Activated CD4-positive, alpha-beta T cell treated with anti-CD3 and anti-CD28 coated beads for 4 hours (primary cell): ENCODE data around the gene MCUR1.
"Not testable (repeated sequence)": the region's sequence is repeated elsewhere in the genome, so short reads cannot be mapped to it uniquely, and the experiment has no call there.

Experiments
- DNase-seq, 2 donors: peaks; one replicate each; pipeline ENCODE4 v3.0.0-alpha.2; 2020

MCUR1 gene

DNA sequence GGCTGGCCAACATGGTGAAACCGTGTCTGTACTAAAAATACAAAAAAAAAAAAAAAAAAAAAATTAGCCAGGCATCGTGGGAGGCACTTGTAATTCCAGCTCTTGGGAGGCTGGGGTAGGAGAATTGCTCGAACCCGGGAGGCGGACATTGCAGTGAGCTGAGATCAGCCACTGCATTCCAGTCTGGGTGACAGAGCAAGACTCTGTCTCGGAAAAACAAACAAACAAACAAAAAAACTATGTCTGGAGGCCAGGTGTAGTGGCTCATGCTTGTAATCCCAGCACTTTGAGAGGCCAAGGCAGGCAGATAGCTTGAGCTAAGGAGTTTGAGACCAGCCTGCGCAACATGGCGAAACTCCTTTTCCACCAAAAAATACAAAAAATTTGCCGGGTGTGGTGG is 38.9 kb downstream of the MCUR1 start:
- DNase-seq: not testable (repeated sequence)

DNA sequence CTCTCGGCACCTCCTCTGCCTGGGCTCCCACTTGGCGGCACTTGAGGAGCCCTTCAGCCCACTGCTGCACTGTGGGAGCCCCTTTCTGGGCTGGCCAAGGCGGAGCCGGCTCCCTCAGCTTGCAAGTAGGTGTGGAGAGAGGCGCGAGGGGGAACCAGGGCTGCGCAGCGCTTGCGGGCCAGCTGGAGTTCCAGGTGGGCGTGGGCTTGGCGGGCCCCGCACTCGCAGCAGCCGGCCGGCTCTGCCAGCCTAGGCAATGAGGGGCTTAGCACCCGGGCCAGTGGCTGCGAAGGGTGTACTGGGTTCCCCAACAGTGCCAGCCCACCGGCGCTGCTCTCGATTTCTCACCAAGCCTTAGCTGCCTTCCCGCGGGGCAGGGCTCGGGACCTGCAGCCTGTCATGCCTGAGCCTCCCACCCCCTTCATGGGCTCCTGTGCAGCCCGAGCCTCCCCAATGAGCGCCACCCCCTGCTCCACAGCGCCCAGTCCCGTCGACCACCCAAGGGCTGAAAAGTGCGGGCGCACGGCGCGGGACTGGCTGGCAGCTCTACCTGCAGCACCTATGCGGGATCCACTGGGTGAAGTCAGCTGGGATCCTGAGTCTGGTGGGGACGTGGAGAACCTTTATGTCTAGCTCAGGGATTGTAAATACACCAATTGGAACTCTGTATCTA is 41.9 kb downstream of the MCUR1 start:
- not testable (repeated sequence) for DNase-seq

DNA sequence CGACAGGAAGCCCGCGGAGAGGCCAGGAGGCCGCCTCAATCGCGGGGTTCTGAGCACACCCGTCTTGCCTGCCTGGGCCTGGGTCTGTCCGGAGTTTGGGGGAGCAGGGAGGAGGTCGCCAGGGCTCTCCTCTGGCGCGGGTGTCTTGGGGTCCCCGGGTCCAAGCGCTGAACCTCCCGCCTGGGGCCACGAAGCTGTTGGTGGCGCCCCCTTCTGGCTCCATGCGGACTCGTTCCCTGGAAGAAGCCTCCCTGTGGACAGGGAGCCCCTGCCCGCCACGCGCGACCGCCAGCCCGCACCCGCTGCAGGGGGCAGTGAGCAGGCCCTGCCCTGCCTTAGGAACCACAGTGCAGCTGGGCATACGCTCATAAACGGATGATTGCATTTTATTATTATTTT is 44.7 kb downstream of the MCUR1 start:
- DNase-seq: no peak

DNA sequence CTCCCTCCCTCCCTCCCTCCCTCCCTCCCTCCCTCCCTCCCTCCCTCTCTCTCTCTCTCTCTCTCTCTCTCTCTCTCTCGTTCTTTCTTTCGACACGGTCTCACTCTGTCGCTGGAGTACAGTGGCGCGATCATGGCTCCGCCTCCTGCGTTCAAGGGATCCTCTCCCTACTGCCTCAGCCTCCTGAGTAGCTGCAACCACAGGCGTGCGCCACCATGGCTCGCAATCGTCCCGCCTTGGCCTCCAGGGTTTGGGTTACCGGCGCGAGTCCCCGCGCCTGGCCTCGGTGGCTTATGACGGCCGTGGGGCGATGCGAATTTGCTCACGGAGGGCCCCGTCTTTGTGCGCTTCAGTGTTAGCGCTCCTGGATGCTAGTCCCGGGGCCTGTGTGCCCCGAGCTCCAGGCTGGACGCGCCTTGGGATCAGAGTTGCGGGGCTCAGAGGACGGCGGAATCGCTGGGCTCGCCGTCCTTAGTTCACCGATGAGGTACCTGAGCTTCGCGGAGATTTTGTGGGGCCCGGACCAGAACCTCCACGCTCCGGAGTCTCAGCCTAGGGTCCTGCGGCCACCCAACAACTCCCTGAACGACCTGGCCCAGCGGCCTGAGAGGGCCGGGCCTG is 45.2 kb downstream of the MCUR1 start:
- no peak for DNase-seq

DNA sequence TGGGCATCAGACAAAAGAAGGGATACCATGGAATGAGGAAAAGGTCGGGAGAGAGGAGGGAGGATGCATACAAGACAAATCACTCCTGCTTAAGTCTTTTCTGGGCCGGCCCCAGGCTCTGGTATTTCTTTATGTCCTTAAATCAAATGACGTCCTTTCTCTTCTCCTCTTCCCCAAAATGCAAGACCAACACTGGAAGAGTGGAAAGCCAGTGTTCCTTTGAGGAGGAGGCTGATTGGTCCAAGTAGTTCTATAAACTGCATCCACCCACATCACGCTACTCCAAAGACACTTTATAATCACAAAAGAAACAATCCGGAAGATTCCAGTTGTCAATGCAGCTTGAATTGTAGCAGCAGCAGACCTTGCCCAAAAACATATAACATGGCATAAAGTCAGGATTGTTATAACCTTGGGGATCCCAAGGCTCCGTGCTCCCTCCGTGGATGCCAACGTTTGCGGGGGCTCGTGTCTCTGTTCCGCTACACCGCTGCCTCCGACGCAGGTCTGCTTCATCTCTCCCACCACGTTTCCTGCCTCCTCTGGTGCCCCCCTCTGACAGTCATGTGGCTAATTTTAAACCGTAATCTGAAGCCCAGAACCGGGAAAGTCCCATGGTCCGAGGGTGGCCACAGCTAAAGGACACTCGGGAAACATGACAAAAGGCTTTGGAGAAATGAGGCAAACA is 47.1 kb downstream of the MCUR1 start:
- peak; percentile 47 to 48 for DNase-seq

DNA sequence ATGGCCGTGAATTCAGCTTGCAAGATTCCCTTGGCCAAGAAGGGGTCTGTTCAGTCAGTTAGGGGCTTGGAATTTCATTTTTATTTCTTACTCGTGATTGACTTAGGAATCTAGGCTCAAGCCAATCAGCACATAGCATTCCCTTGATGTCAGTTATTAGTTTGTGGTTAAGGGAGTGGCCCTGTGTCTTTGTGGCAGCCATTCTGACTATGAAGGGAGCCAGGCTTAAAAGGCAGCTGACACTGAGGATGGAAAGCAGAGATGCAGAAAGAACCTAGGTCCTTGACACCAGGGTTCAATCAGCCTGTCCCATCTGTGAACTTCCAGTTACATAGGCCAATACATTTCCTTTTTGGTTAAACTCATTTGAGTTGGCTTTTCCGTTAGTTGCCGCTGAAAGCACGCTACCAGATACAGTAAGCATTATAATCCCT is 48.1 kb downstream of the MCUR1 start:
- DNase-seq: no peak

DNA sequence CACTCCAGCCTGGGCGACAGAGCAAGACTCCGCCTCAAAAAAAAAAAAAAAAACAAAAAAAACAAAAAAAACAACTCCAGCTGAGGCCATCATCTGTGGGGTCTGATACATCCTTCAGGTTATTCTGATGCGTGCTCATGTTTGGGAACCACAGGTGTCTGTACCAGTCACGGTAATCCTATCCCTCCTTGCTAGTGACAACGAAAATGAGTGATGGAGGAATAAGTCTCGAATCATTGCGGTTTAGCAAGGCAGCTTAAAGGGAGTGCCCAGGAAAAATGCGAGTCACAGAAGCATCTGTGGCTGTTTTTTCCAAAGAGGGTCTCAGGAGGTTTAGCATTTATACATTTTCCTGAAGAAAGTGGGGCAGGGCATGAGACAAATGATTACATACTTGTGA is 48.8 kb downstream of the MCUR1 start:
- DNase-seq: no peak

DNA sequence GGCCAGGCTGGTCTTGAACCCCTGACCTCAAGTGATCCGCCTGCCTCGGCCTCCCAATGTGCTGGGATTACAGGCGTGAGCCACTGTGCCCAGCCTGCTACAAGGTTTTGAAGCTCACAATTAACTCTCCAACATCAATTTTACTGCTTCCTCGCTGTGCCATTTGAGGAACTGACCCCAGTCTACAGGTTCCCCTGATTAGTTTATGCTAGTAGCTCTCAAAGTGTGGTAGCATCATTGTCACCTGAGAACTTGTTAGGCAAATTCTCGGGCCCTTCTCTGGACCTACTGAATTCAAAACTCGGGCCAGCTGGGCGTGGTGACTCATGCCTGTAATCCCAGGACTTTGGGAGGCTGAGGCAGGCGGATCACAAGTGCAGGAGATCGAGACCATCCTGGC is 49.4 kb downstream of the MCUR1 start:
- no peak for DNase-seq

DNA sequence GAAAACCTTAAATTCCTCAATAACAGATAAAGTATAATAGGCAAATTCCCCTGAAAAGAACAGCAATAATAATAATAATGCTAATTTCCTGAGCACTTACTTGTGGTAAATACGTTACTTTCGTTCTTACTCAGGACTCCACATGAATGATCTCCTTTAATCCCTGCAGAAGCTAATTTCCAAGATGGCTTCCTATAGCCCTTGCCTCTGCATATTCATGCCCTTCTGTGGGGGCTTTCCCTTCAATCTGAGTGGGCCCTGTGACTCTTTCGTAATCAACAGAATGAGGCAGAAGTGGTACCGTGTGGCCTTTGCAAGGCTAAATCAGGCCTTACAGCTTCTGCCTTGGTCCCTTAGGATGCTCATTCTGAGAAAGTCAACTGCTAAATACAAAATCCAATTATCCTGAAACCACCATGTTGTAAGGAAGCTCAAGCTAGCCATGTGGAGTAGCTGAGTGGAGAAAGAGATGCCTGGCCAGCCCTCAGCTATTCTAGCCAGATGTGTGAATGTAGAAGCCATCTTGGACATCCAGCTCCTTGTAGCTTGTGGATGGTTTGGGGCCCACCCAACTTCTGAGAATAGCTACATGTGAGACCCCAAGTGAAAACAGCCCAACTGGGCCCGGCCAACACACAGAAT is 50.5 kb downstream of the MCUR1 start:
- DNase-seq: no peak

DNA sequence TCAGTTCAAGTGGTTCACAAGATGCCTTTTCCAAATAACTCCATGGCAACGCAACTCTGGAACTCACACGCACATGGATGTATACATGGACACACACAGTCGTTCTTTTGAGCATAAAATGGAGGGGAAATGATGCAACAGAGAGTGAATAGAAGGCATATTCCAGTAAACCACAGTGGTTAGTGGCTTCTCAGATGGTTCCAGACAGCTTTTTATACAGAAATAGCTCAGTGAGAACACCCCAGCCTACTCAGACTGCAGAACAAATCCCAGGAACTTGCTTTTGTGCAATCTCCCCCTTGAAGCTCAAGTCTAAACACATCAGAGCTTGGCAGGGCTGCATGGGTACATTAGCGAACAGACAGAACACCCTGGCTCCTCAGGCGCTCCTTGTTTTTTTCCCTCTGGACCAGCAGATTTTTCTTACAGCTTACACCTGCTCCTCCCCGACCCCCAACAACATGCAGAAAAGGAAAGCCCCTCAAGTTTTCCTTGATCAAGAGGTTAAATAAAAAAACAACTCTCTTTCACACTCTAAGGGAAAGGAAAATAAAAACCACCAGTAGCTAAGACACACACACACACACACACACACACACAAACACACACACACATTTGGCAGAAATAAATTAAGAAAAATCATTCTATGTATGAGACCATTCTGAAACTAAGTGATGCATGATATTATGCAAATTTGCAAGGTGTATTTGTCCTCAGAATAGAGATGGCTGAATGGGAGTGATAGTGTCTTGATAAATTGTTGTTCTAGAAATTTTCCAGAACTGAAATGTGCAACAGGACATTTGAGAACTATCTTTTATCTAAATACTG is 51.5 kb downstream of the MCUR1 start:
- peak; percentile 7 to 12 for DNase-seq

DNA sequence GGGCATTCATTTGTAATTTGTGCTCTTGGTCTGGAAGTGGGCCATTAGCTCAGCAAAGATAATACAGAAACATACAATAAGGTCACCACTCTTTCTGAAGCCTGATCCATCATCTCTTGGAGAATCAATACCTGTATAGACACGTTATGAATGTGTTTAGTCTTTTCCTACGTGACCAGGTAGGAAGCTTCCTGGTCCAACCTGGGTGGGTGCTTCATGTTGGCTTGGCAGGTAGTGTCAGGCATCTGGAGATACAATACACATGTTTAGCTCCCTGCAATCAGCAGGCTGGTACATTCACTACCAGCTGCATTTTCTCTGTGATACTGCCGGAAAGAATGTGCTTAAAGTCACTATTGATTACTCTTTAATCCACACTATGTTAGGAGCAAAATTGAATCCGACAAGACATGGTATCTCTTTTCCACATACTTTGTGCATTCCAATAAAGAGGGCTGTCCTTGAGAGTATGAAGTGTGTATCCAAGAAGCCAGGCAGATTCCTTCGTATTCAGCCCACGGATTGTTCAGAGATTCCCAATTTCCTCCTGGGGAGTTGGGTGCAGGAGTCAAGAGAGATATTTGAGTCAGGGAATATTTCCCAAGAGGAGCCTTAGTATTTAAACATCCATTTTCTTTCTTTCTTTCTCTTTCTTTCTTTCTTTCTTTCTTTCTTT is 52.9 kb downstream of the MCUR1 start:
- DNase-seq: no peak

DNA sequence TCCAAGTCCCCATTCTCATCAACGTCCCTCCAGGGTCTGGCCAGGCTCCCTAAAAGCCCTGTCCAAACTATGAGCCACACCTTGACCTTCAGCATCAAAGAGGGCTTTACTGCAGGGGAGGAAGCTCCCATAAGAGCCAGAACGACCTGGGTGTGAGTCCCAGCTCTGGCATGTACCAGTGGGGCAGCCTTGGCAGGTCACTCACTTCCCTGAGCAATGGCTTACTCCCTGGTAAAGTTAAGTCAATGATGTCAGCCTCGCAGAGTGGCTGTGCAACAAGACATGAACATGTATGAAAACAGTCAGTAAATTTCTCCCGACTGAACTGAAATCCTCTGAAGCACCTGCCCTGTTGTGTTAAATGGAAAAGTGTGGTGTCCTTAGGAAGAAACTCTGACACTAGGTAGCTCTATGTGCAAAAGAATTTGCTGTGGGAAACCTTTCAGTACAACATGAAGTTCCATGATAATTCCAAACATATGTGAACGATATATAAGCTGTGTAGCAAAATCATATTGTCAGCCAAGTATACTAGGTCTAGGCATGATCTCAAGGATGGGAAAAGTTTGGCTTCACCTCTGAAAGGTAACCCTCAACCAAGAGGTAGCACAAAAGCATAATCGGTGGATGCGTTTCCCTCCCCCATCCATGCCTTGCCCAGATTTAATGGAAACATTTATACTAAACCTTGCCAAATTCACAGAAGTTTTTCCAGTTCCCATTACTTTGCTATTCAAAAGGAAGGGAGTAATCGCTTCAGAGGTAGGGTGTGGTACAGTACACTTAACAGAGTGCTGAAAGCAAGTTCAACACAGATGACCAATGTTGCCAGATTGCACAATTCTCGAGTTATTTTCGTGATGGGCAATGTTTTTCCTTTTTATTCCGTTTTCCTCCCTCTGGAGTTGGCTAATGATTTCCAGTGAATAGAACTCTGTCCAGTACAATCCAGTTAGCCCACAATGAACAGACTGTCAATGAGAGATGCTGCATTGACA is 53.8 kb downstream of the MCUR1 start:
- no peak for DNase-seq

DNA sequence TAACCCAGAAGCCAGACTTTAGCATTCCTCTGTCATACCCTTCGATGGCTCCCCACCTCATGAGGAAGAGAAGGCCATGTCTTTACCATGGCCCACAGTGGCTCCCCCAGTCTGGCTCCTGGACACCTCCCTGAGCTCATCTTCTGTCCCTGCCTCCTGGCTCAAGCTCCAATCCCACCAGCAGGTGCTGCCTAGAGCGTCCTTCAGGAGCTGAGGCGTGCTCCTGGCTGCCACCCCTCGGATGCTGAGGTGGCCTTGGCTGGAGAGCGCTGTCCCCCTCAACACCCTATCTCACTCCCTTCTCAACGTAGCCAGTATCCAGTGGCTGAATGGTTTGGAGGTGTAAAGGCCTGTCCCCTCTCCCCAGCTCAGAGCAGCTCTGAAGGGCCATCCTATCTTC is 55.3 kb downstream of the MCUR1 start:
- no peak for DNase-seq

DNA sequence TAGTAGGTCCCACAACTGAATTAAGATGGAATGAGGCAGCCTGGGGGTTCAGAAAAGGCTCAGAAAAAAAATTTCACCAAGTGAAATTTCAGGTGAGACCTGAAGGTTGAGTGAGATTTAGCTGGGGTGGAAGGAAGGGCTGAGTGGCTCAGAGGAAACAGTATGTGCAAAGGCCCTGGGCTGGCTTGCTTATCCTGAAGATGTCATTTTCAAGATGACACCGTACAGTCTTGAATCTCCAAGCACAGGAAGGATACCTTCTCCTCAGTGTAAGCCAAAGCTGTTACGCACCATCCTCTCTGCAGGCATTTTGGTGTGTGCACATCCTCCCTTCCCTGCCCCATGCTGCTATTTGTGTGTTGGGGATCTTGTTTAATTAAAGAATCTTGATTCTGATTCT is 59.7 kb downstream of the MCUR1 start:
- no peak for DNase-seq

DNA sequence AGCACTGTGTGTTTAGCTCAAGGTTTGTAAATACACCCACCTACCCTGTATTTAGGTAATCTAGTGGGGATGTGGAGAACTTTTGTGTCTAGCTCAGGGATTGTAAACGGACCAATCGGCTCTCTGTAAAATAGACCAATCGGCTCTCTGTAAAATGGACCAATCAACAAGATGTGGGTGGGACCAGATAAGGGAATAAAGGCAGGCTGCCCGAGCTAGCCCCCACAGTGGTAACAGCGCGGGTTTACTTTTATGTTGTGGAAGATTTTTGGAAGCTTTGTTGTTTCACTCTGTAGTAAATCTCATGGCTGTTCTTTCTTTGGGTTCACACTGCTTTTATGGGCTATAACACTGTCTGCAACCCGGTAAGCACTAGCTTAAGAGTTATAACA is 70.6 kb downstream of the MCUR1 start:
- DNase-seq: no peak

DNA sequence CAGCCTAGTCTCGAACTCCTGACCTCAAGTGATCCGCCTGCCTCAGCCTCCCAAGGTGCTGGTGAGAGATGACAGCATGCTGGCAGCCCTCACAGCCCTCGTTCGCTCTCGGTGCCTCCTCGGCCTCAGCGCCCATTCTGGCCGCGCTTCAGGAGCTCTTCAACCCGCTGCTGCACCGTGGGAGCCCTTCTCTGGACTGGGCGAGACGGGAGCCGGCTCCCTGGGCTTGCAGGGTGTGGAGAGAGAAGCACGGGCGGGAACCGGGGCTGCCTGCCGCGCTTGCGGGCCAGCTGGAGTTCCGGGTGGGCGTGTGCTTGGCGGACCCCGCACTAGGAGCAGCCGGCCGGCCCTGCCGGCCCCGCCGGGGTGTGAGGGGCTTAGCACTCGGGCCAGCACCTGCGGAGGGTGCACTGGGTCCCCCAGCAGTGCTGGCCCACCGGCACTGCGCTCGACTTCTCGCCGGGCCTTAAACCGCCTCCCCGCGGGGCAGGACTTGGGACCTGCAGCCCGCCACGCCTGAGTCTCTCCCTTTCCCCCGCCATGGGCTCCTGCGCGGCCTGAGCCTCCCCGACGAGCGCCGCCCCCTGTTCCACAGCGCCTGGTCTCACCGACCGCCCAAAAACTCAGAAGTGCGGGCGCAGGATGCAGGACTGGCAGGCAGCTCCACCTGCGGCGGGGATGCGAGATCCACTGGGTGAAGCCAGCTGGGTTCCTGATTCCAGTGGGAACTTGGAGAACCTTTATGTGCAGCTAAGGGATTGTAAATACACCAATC is 71.2 kb downstream of the MCUR1 start:
- no peak for DNase-seq

DNA sequence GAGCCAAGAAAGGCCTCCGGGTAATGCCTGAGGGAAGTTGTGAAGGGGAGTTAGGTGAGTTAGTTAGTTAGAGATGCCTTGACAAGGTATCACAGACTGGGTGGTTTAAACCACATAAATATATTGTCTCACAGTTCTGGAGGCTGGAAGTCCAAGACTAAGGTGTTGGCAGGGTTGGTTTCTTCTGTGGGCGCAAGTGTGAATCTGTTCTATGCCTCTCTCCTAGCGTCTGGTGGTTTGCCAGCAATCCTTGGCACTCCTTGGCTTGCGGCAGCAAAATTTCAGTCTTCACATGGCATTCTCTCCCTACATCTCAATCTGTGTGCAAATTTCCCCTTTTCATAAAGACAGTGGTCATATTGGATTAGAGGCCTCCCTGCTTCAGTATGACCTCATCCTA is 73.0 kb downstream of the MCUR1 start:
- DNase-seq: no peak
